Esophagus squamous epithelium (tissue), 5 donors: ENCODE results near the gene HECA. TPM values are rescaled to one million over a fixed set of nuclear protein-coding genes. Genes with fewer than 3 reads are reported as not detected.

Source experiments
- DNase-seq: peaks from one replicate; lab custom pipeline; 2025; lab: John Stamatoyannopoulos, UW
- H3K27ac ChIP-seq, 4 donors: fragments of 200-600 bp; sonication (generic); one replicate each; pipeline ENCODE4 v1.5.1; 2016 to 2019; ENCODE audit warnings: mild to moderate bottlenecking in 1 of 4
- H3K27me3 ChIP-seq, 4 donors: fragments of 200-600 bp; sonication (generic); 1 replicate in 3 of 4; 2 replicates in 1 of 4; pipeline versions ENCODE4 v1.5.1 to v1.6.0; 2017 to 2021; ENCODE audit warnings: antibody characterized with exemption in 1 of 4
- H3K36me3 ChIP-seq, 3 donors: fragments of 200-600 bp; sonication (generic); one replicate each; pipeline ENCODE4 v1.5.1; 2016 to 2019
- H3K4me1 ChIP-seq, 3 donors: fragments of 200-600 bp; sonication (generic); one replicate each; pipeline ENCODE4 v1.5.1; 2017 to 2019
- H3K4me3 ChIP-seq, 4 donors: fragments of 200-600 bp; sonication (generic); 1 replicate in 3 of 4; 2 replicates in 1 of 4; pipeline ENCODE4 v1.5.1; 2016 to 2019; ENCODE audit warnings: mild to moderate bottlenecking in 2 of 4, moderate library complexity in 1 of 4
- H3K9me3 ChIP-seq, 3 donors: fragments of 200-600 bp; sonication (generic); one replicate each; pipeline ENCODE4 v1.5.1; 2016 to 2019
- POLR2A ChIP-seq, 4 donors: fragments of 450-650 bp; IDR thresholded peaks; one replicate each; pipeline ENCODE4 v1.6.1; 2017; ENCODE audit warnings: antibody characterized with exemption in 4 of 4, mild to moderate bottlenecking in 4 of 4, moderate library complexity in 3 of 4
- WGBS, 2 donors: methylation state at CpG; one replicate each; pipeline ENCODE4 v1.1.5; 2018; 5-methylcytosine and 5-hydroxymethylcytosine counted together
- intact Hi-C: fragments of 100-400 bp; cut with DNase I; formaldehyde crosslinking; loops from one replicate; pipeline ENCODE4 v1.15.0; 2022
- total RNA-seq, 4 donors: library from RNA; depleted of rRNA; stranded (reverse); fragments of >200 nt; gene quantifications; one replicate each; pipeline ENCODE4 v1.1.0, GENCODE V29; 2016
- TF ChIP-seq, protein P1 (sequence below), 6 experiments: fragments of 450-650 bp in 4 of 6; fragments of 200-600 bp in 2 of 6; sonication (generic) in 2 of 6; IDR thresholded peaks; one replicate each; pipeline ENCODE4 v1.5.1; 2016 to 2019; ENCODE audit warnings: antibody characterized with exemption in 6 of 6, mild to moderate bottlenecking in 4 of 6, moderate library complexity in 4 of 6
- donor health status: DM: yes; HTN: yes; CAD: no.

Gene HECA
- total RNA-seq, 4 donors from 2014 or later, result 29.6 to 44.4 (median 35.8) TPM

DNA sequence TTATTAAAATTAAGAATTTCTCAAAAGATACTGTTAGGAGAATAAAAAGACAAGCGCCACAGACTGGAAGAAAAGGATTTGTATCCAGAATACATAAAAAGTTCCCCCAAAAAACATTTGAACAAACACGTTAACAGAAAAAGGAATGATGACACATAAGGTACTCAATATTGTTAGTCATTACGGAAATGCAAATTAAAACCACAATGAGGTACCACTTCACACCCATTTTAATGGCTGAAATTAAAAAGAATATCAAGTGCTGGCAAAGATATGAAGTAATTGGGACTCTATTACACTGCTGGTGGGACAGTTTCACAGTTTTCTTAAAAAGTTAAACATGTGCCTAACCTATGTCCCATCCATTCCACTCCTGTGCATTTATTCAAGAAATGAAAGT lies 51.4 kb downstream of the HECA start:
- DNase-seq, result no peak
- H3K36me3 ChIP-seq, result peaks cover 0 to 9% (median 0%) of the 10 kb centered on the region in 3 donors
- intact Hi-C loops, result no loop called here
- H3K9me3 ChIP-seq, result no peaks in the 10 kb centered on the region
- TF ChIP-seq POLR2A (IDR thresholded peaks at IDR 0.05), result no peak
- TF ChIP-seq, protein P1, sequence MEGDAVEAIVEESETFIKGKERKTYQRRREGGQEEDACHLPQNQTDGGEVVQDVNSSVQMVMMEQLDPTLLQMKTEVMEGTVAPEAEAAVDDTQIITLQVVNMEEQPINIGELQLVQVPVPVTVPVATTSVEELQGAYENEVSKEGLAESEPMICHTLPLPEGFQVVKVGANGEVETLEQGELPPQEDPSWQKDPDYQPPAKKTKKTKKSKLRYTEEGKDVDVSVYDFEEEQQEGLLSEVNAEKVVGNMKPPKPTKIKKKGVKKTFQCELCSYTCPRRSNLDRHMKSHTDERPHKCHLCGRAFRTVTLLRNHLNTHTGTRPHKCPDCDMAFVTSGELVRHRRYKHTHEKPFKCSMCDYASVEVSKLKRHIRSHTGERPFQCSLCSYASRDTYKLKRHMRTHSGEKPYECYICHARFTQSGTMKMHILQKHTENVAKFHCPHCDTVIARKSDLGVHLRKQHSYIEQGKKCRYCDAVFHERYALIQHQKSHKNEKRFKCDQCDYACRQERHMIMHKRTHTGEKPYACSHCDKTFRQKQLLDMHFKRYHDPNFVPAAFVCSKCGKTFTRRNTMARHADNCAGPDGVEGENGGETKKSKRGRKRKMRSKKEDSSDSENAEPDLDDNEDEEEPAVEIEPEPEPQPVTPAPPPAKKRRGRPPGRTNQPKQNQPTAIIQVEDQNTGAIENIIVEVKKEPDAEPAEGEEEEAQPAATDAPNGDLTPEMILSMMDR (IDR thresholded peaks at IDR 0.05), result no peak
- WGBS, 2 donors, result 33 to 56% methylated on average over 3 of the region's 3 CpGs
- no peak overlapping the region for H3K4me3 ChIP-seq
- no peak overlapping the region for H3K27ac ChIP-seq
- no peaks in the 10 kb centered on the region for H3K4me1 ChIP-seq
- H3K27me3 ChIP-seq, result no peaks in the 10 kb centered on the region

DNA sequence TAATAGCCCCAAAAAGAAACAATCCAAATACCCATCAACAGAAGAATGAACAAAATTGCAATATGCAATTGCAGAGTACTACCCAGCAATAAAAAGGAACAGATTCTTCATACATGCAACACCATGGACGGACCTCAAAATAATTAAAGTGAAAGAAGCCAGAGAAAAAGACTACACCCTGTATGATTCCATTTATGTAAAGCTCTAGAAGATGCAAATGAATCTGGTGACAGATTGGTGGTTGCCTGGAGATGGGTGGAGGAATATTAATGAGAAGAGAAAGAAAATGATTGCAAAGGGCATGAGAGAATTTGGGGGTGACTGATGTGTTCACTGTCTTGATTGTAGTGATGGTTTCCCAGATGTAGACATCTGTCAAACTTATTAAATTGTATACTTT lies 51.8 kb downstream of the HECA start:
- TF ChIP-seq, protein P1 (IDR thresholded peaks at IDR 0.05), result no peak
- no peak for TF ChIP-seq POLR2A (IDR thresholded peaks at IDR 0.05)
- H3K9me3 ChIP-seq, result no peaks in the 10 kb centered on the region
- 75 to 100% methylated on average over 1 of the region's 1 CpG for WGBS, 2 donors
- no peak overlapping the region for H3K27ac ChIP-seq
- intact Hi-C loops, result no loop called here
- peaks cover 0 to 5% (median 0%) of the 10 kb centered on the region in 3 donors for H3K36me3 ChIP-seq
- H3K4me3 ChIP-seq, result no peak overlapping the region
- H3K4me1 ChIP-seq, result no peaks in the 10 kb centered on the region
- H3K27me3 ChIP-seq, result no peaks in the 10 kb centered on the region
- no peak for DNase-seq

DNA sequence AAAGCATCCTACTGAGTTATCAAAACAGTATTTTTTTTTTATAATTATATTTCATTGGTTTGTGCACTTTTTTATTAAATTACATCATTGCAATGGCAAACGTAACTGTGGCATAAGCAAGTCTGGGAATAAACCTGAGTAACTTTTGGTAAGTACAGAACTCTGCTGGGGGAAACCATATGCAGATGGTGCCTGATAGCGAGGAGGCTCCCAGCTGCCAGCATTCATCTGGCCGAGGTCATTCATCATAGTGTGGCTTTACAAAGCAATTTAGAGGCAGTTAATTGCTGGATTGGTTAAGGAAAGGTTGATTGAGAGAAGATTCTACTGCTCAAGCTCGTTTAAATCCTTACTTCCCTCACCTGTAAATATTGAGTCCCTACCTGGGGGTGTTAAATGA lies 52.6 kb downstream of the HECA start:
- Histone ChIP-seq H3K27me3 (no peaks in the 10 kb centered on the region), H3K27ac (no peak overlapping the region), H3K4me3 (no peak overlapping the region), H3K36me3 (no peaks in the 10 kb centered on the region), H3K4me1 (no peaks in the 10 kb centered on the region), H3K9me3 (no peaks in the 10 kb centered on the region)
- intact Hi-C loops, result no loop called here
- 45 to 50% methylated on average over 4 of the region's 4 CpGs for WGBS, 2 donors
- TF ChIP-seq POLR2A (IDR thresholded peaks at IDR 0.05), result no peak
- TF ChIP-seq, protein P1 (IDR thresholded peaks at IDR 0.05), result no peak
- no peak for DNase-seq

DNA sequence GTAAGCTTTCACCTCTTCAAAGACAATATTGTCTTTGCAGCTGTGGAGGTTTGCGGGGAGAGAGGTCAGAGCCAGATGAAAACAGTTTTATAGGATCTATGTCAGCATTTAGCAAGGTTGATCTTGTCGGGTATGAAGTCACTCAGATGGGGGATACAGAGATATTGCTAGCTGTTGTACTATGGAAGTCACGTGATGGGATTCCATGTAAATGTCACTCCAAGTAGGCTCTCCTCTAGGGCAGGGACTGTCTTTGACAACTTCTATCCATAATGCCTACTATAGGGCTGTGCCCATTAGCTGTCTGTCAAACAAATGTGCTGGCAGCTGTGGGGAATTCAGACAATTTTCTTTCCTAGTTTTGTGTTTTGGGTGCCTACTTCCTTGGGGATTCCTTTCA lies 54.8 kb downstream of the HECA start:
- WGBS, 2 donors, result 83 to 96% methylated on average over 2 to 3 of the region's 3 CpGs
- H3K4me1 ChIP-seq, result no peaks in the 10 kb centered on the region
- no peak for TF ChIP-seq POLR2A (IDR thresholded peaks at IDR 0.05)
- TF ChIP-seq, protein P1 (IDR thresholded peaks at IDR 0.05), result no peak
- no peak overlapping the region for H3K27ac ChIP-seq
- no peaks in the 10 kb centered on the region for H3K9me3 ChIP-seq
- intact Hi-C loops, result no loop called here
- DNase-seq, result no peak
- no peak overlapping the region for H3K4me3 ChIP-seq
- H3K36me3 ChIP-seq, result no peaks in the 10 kb centered on the region
- H3K27me3 ChIP-seq, result no peaks in the 10 kb centered on the region

DNA sequence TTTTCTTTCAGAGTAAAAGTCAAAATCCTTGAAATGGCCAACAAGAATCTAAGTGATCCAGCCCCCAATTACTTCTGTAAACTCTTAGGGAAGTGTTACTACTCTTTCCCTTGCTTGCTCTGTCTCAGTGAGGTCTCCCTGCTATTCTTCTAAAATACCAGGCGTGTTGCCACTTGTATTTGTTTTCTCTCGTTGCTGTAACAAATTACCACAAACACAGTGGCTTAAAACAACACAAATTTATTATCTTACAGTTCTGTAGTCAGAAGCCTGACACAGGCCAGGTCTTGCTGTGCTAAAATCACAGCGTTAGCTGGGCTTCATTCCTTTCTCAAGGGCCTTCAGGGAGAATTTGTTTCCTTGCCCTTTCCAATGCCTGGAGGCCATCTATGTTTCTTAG lies 59.9 kb downstream of the HECA start:
- no peak for DNase-seq
- intact Hi-C loops, result no loop called here
- 22 to 38% methylated on average over 3 of the region's 3 CpGs for WGBS, 2 donors
- no peaks in the 10 kb centered on the region for H3K36me3 ChIP-seq
- no peak overlapping the region for H3K27ac ChIP-seq
- no peaks in the 10 kb centered on the region for H3K27me3 ChIP-seq
- no peak overlapping the region for H3K4me3 ChIP-seq
- no peaks in the 10 kb centered on the region for H3K4me1 ChIP-seq
- TF ChIP-seq, protein P1 (IDR thresholded peaks at IDR 0.05), result no peak
- no peak for TF ChIP-seq POLR2A (IDR thresholded peaks at IDR 0.05)
- H3K9me3 ChIP-seq, result no peaks in the 10 kb centered on the region
